GM12873 (cell line): ENCODE measurements around the gene NOL6.

Experiments used
- TF ChIP-seq, protein P1 (sequence below): IDR thresholded peaks from 2 replicates; pipeline ENCODE4 v1.5.1; 2012; ENCODE audit warnings: low read depth, mild to moderate bottlenecking, moderate library complexity, low read length, control low read depth; ENCODE audit not compliant: insufficient read depth; ENCODE audit errors: missing control alignments

The NOL6 gene

DNA sequence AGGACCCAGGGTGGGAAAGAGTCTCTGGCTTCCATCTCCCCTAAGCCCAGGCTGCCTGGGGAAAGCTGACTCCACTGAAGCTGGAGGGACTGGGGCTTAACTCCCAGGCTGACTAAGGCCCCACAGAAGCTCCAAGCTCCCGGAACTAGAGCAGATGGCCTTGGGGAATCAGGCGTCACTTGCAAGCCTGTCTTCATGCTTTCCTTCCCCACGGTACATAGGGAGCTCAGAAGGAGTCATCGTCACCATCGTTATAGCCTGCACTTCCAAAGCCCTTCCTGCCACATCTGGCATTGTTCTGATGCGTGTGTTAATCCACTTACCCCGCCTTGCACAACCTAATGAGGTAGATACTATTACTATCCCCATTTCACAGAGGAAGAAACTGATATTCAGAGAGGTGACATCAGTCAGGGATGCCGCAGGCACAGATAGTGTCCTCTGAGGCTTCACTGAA is 37.9 kb downstream of the NOL6 start:
- TF ChIP-seq, protein P1, sequence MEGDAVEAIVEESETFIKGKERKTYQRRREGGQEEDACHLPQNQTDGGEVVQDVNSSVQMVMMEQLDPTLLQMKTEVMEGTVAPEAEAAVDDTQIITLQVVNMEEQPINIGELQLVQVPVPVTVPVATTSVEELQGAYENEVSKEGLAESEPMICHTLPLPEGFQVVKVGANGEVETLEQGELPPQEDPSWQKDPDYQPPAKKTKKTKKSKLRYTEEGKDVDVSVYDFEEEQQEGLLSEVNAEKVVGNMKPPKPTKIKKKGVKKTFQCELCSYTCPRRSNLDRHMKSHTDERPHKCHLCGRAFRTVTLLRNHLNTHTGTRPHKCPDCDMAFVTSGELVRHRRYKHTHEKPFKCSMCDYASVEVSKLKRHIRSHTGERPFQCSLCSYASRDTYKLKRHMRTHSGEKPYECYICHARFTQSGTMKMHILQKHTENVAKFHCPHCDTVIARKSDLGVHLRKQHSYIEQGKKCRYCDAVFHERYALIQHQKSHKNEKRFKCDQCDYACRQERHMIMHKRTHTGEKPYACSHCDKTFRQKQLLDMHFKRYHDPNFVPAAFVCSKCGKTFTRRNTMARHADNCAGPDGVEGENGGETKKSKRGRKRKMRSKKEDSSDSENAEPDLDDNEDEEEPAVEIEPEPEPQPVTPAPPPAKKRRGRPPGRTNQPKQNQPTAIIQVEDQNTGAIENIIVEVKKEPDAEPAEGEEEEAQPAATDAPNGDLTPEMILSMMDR = no peak

DNA sequence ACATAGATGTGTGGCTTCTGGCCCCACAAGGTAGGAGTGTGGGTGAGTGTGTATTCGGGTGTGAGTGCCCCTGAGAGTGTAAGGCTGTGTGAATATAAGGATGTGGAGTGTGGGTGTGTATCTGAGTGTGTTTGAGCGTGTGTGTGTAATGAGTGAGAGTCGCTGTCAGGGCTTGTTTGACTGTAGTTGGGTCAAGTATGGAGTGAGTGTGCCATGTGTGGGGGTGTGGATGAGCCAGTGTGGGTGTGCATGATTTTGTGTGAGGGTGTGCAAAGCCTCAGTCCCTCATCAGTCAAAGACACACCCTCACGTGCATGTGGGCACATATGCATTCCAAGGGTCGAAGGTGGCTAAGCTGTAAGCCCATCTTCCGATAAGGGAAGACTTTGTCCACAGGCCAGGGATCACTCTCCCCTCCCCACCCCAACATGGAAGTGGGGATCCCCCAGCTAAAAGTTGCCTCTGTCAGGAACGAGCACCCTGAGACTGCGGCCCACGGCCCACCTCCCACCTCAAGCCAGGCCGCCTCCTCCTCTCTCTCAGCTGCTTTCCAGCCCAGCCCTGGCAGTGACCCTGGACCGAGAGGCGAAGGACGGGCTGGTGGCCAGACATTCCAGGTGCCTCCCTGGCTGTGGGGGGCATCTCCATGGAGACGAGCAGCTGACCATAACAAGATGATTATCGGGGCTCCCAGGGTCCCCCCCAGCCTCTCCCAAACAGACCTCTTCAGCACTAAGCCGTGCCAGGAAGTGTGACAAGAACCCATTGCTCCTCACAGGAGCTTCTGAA is 39.2 kb downstream of the NOL6 start:
- TF ChIP-seq, protein P1 = no peak

DNA sequence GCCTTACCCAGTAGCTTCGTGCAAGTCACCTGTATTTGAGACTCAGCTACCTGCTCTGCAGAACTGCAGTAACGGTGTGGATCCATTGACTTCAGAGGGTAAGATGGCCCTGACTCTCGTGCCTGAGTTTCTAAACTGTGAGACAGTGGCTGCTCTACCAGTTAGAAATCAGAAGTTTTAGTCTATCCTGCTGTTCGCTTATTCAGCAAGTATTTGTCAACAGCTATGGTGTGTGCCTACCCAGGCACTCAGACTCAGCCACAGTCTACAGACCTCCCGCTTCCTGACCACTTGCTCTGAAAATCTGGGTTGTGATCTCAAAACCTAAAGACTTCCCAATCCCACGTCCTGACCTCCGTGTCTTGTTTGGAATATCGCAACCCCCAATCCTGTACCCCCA is 39.9 kb downstream of the NOL6 start:
- TF ChIP-seq, protein P1 = no peak

DNA sequence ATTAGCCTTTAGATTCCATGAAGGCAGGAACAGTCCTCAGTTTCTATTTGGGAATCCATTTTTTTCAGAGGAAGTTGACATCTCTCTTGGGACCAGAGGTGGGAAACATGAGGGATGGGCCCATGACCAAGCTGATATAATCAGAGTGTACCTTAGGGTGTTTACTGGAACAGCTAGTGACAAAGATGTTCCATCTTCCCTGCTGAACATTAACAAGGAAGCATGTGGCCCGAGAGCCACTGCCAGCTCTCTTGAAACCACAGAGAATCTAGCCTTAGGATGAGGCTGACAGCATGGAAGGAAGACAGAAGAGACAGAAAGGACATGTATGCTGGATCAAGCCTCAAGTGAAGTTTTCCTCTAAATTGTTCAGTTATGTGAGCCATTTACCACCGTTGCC is 42.3 kb downstream of the NOL6 start:
- TF ChIP-seq, protein P1 = no peak

DNA sequence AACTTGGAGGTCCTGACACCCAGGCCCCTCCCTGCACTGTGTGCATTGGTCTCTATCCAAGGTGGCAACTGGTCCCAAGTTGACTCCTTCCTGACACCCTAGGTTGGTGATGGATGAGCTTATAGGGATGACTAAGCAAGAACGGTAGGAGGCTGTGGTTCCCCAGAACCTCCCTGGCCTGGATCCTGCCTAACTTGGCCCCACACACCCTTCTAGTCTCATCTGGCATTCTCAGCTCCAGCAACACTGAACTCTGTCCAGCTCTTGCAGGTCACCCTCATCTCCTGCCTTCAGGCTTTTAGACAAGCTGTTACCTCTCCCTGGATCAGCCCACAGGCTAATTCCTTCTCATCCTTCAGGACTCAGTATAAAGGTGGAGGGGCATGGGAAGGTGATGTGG is 42.8 kb downstream of the NOL6 start:
- TF ChIP-seq, protein P1 = no peak

DNA sequence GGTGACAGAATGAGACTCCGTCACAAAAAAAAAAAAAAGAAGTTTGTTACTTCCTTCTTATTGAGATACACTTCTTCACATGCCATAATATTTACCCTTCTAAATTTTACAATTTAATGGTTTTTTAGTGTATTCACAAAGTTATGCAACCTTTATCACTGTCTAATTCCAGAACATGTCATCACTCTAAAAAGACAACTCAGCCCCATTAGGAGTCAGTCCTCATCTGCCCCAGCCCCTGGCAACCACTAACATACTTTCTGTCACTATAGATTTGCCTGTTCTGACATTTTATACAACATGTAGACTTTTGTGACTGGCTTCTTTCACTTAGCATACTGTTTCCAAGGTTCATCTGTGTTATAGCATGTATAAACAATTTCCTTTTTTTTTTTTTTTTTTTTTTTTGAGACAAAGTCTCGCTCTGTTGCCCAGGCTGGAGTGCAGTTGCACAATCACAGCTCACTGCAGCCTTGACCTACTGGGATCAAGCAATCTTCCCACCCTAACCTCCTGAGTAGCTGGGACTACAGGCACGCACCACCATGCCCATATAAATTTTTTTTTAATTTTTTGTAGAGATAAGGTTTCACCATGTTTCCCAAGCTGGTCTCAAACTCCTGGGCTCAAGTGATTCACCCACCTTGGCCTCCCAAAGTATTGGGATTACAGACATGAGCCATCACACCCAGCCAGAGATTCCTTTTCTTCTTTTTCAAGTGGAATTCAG is 44.3 kb downstream of the NOL6 start:
- TF ChIP-seq, protein P1 = no peak

DNA sequence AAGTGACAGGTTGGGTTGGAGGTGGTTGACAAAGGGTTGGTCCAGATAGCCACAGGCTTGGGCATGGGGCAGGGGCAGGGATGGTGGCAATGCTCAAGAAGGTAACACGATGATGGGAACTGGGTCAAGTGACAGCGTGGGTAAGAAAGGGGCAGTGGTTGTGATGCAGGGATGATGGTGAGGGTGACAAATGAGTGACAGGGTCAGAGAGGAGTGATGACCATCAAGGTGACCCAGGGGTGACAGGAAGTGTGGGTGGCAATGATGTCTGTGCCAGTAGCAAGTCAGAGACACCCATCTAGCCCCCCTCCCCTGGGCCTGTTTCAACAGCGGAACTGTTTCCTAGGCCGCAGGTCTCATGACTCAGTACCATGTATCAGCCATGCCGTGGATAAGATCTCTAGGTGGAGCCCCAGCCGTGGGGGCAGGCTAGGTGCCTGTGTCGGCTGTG is 46.9 kb downstream of the NOL6 start:
- TF ChIP-seq, protein P1 = no peak
